Measurements from ENCODE around the gene CAP1.

DNA sequence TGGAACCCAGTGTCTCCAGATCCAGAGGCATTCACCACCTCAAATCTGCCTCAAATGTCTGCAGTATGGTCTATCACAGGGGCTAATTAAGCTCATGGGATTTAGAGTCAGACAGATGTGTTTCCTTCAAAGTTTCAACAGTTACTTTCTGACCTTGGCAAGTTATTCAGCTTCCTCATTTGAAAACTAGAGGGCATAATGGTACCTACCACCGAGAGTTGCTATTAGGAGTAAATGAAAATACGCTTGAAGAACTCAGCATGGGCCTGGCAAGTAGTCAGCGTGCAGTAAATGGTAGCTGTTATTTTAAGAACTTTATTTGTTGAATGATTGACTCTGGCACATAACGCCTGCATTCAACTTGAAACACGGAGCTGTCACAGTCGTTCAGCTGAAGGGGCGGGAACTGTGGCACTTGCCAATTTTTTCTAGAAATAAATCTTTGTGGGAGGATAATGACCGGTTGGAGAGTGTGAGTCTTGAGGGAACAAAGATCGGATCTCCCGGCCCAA, 1.2 kb upstream of the CAP1 start:
- TF ChIP-seq YY1 (IDR thresholded peaks at IDR 0.05; ENCODE audit: insufficient read depth, insufficient read length) (no peak), SUZ12 (IDR thresholded peaks at IDR 0.05; ENCODE audit: extremely low read depth, insufficient read depth, insufficient read length) (no peak)

All from NT2/D1 (cell line).